Measurements from ENCODE around the gene MRGPRX3.

GRCh38 chr11:18172666-18173065, 40.3 kb downstream of the MRGPRX3 start, which contains the start of gene MRGPRX4:
- TF ChIP-seq CTCF (IDR thresholded peaks at IDR 0.05) (no peak), POLR2A (IDR thresholded peaks at IDR 0.05) (no peak), EP300 (IDR thresholded peaks at IDR 0.05) (no peak)
